Naive thymus-derived CD8-positive, alpha-beta T cell (primary cell): Measurements from ENCODE around the gene MAP4K2. TPM values are rescaled to one million over a fixed set of nuclear protein-coding genes. Genes with fewer than 3 reads are reported as not detected.
A peak's percentile ranks its signal among the peaks of the same experiment; 100 is the strongest.

Experiments
- ATAC-seq, 2 donors: fragments of 150-1000 bp; cut with Tn5 transposase in 1 of 2; sonication (Bioruptor Pico), chemical (Tn5 transposase) in 1 of 2; 1 replicate in 1 of 2; 2 replicates in 1 of 2; pipeline ENCODE4 v1.10.0; 2021; ENCODE audit warnings: mild to moderate bottlenecking in 2 of 2, moderate library complexity in 2 of 2
- POLR2A ChIA-PET: fragments of 350-600 bp; sonication (Branson Sonifier 250); formaldehyde crosslinking; loops from one replicate; lab custom pipeline; 2021; ENCODE audit warnings: antibody characterized with exemption; lab: Charles Lee
- DNase-seq, 10 donors: peaks; one replicate each; pipeline versions ENCODE4 v3.0.0 to v3.0.0-alpha.2; 2020 to 2022
- H3K27ac Mint-ChIP-seq, 10 donors: one replicate each; pipeline ENCODE4 v1.8.0; 2020 to 2022; ENCODE audit warnings: mild to moderate bottlenecking in 10 of 10, mixed read lengths in 10 of 10, moderate library complexity in 4 of 10, inconsistent platforms in 1 of 10
- H3K27me3 Mint-ChIP-seq, 5 donors: one replicate each; pipeline ENCODE4 v1.8.0; 2021 to 2022; ENCODE audit warnings: mixed read lengths in 5 of 5
- H3K36me3 Mint-ChIP-seq, 3 donors: one replicate each; pipeline ENCODE4 v1.8.0; 2020 to 2022; ENCODE audit warnings: mixed read lengths in 3 of 3, mild to moderate bottlenecking in 2 of 3, inconsistent platforms in 1 of 3
- H3K4me1 Mint-ChIP-seq, 4 donors: one replicate each; pipeline ENCODE4 v1.8.0; 2021 to 2022; ENCODE audit warnings: mixed read lengths in 4 of 4
- H3K4me3 Mint-ChIP-seq, 10 donors: one replicate each; pipeline ENCODE4 v1.8.0; 2020 to 2022; ENCODE audit warnings: mild to moderate bottlenecking in 10 of 10, mixed read lengths in 10 of 10, moderate library complexity in 6 of 10, inconsistent platforms in 1 of 10
- H3K9me3 Mint-ChIP-seq, 9 donors: one replicate each; pipeline ENCODE4 v1.8.0; 2020 to 2022; ENCODE audit warnings: mixed read lengths in 9 of 9, mild to moderate bottlenecking in 3 of 9, inconsistent platforms in 1 of 9, moderate library complexity in 1 of 9
- polyA plus RNA-seq, 3 donors: library from polyadenylated mRNA; unstranded; fragments of 300-500 nt; fragmentation: Illumina TruSeq; gene quantifications; one replicate each; pipeline ENCODE4 v1.2.3, GENCODE V29; 2021
- total RNA-seq, 8 experiments: library from RNA in 2 of 8; stranded (reverse) in 2 of 8; gene quantifications; one replicate each; pipeline ENCODE4 v1.2.3 and lab custom pipeline; 2021 to 2026

Gene MAP4K2
- total and polyA plus RNA-seq, 5 experiments from 2014 or later, result 26.6 to 135 (median 55.5) TPM

GRCh38 chr11:64836448-64837072 lies 33.5 kb upstream of the MAP4K2 start:
- no peak overlapping the region for H3K4me3 Mint-ChIP-seq
- H3K9me3 Mint-ChIP-seq, result no peaks in the 10 kb centered on the region
- H3K27me3 Mint-ChIP-seq, result no peaks in the 10 kb centered on the region
- no peak for ATAC-seq
- no peak for DNase-seq
- H3K27ac Mint-ChIP-seq, result no peak overlapping the region
- peaks cover 0 to 13% (median 2%) of the 10 kb centered on the region in 3 donors for H3K36me3 Mint-ChIP-seq
- POLR2A ChIA-PET, result interaction anchor here (1.0 kb wide), 1 partner anchor 705 kb away, joined by 3 read pairs; no protein-coding TSS in a partner anchor
- peaks cover 0 to 4% (median 0%) of the 10 kb centered on the region in 4 donors for H3K4me1 Mint-ChIP-seq

DNA sequence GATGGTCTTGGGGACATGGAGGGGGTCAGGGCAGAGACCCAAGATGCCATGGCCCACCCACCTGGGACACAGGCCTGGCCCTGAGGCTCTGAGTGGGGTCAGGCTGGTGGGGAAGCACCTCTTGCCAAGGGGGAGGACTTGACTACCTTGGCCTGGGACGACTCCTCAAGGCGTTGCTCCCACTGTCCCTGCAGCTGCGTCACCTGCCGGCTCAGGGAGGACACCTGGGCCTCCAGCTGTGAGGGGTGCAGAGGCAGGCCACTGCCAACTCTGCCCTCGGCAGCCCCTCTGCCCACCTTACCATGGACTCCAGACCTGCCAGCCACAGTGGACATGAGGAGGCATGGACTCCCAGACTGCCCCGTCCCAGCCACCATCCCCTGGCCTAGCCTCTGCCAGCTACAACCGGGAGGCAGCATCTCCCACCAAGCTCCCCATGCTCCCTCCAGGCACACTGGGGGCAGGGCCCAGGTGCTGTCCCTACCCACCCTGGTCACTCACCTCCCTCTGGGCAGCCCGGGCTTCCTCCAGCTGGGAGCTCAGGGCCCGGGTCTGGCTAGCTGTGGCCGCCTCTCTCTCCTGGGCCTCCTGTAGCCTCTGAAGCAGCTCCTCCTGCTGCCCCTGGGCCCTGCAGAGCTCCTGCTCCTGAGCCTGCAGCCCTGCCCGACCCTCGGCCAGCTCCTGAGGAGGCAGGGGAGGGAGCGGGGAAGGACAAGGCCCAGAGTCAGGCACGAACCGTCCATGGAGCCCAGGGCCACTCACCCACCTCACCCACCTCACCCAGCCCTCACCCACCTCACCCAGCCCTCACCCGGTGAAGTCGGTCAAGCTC lies 32.8 kb upstream of the MAP4K2 start:
- peak in 1 of 10 donors; percentile 61 for DNase-seq
- POLR2A ChIA-PET, result interaction anchor here (1.0 kb wide), 1 partner anchor 704 kb away, joined by 3 read pairs; no protein-coding TSS in a partner anchor

DNA sequence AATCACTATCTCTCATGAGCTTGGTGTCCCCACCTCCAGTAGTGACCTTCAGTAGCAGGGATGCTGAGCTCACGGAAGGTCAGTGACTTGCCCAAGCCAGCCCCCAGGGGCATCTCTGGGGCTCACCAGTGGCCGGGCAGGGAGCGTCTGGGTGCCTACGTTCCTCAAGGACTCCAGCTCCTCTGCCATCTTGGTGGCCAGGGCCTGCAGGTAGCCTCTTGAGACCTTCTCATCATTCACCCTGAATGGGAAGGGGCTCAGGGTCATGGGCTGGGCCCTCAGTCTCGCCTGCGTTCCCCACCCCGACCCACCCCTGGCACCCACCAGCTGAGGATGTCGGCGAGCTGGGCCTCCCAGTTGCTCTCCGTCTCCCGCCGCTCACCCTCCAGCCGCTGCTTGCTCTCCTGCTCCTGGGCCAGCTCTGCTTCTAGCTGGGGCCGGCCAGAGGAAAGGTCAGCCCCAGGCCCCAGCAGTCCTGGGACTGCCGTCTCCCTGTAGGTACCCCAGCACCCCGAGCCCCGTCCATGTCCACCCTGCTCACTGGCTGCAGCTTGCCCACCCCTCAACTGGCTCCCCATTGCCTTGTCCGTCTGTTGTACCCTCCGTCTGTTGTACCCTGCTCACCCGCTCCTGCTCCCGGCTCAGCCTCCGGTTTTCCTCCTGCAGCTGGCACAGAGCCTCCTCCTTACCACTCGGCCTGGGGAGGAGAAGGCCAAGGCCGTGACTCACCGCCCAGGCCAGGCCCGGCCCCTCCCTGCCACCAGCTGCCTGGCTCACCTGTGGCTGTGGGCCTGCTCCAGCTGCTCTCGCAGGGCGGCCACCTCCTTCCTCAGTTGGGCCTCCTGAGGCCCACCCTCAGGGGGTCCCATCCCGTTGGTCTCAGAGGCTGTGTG lies 32.0 kb upstream of the MAP4K2 start:
- Mint-ChIP-seq H3K36me3 (peaks cover 0 to 18% (median 2%) of the 10 kb centered on the region in 3 donors), H3K27me3 (no peaks in the 10 kb centered on the region), H3K4me1 (peaks cover 0 to 4% (median 0%) of the 10 kb centered on the region in 4 donors), H3K9me3 (no peaks in the 10 kb centered on the region), H3K4me3 (no peak overlapping the region), H3K27ac (no peak overlapping the region)
- DNase-seq (no peak), ATAC-seq (no peak)
- POLR2A ChIA-PET, result interaction anchor here (0.6 to 1.1 kb wide), 2 partner anchors 24 to 262 kb away, joined by 3 read pairs; partner anchors contain the start of genes MEN1 and VPS51

More for the DNA sequence above, 32.8 kb upstream of the MAP4K2 start:
- ATAC-seq, result no peak
- Mint-ChIP-seq H3K27ac (no peak overlapping the region), H3K9me3 (no peaks in the 10 kb centered on the region), H3K4me1 (peaks cover 0 to 4% (median 0%) of the 10 kb centered on the region in 4 donors), H3K36me3 (peaks cover 0 to 17% (median 2%) of the 10 kb centered on the region in 3 donors), H3K27me3 (no peaks in the 10 kb centered on the region), H3K4me3 (no peak overlapping the region)

GRCh38 chr11:64834031-64834722 lies 31.2 kb upstream of the MAP4K2 start:
- H3K4me1 Mint-ChIP-seq, result peaks cover 0 to 2% (median 0%) of the 10 kb centered on the region in 4 donors
- ATAC-seq (no peak), DNase-seq (no peak)
- H3K9me3 Mint-ChIP-seq, result no peaks in the 10 kb centered on the region
- H3K27me3 Mint-ChIP-seq, result no peaks in the 10 kb centered on the region
- peaks cover 0 to 13% (median 0%) of the 10 kb centered on the region in 3 donors for H3K36me3 Mint-ChIP-seq
- POLR2A ChIA-PET, result interaction anchor here (0.6 to 1.1 kb wide), 3 partner anchors 23 to 262 kb away, joined by 3 read pairs; partner anchors contain the start of genes MEN1 and VPS51
- H3K27ac Mint-ChIP-seq, result no peak overlapping the region
- no peak overlapping the region for H3K4me3 Mint-ChIP-seq

DNA sequence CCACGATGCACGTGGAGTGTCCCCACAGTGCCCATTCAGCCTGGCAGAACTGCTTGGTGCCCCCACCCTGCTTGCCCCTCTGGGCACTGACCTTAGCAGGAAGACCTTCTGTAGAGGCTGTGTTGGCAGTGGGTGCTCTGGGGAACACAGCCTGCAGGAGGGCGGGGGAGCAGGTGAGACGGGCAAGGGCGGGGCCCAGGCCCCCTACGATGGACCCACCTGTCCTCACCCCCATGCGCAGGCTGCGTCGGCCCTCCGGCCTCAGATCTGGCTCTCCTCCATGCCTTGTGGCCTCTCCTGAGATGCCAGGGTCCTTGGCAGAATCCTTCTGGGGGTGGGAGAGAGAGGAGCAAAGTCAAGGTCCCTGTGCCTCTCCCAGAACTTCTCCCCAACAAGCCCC lies 30.5 kb upstream of the MAP4K2 start:
- no peak overlapping the region for H3K27ac Mint-ChIP-seq
- H3K4me1 Mint-ChIP-seq, result peaks cover 0 to 2% (median 0%) of the 10 kb centered on the region in 4 donors
- H3K27me3 Mint-ChIP-seq, result no peaks in the 10 kb centered on the region
- peaks cover 0 to 18% (median 0%) of the 10 kb centered on the region in 3 donors for H3K36me3 Mint-ChIP-seq
- H3K4me3 Mint-ChIP-seq, result no peak overlapping the region
- DNase-seq (no peak), ATAC-seq (no peak)
- no peaks in the 10 kb centered on the region for H3K9me3 Mint-ChIP-seq
- POLR2A ChIA-PET, result interaction anchor here (1.0 to 1.1 kb wide), 2 partner anchors 23 to 54 kb away, joined by 3 read pairs; partner anchors contain the start of gene MEN1

GRCh38 chr11:64833198-64833502 lies 30.1 kb upstream of the MAP4K2 start:
- Mint-ChIP-seq H3K4me1 (peaks cover 0 to 2% (median 0%) of the 10 kb centered on the region in 4 donors), H3K36me3 (peaks cover 0 to 19% (median 3%) of the 10 kb centered on the region in 3 donors), H3K4me3 (no peak overlapping the region), H3K27ac (no peak overlapping the region), H3K9me3 (no peaks in the 10 kb centered on the region), H3K27me3 (no peaks in the 10 kb centered on the region)
- ATAC-seq (no peak), DNase-seq (no peak)
- POLR2A ChIA-PET, result interaction anchor here (1.0 kb wide), 1 partner anchor 54 kb away, joined by 3 read pairs; no protein-coding TSS in a partner anchor

DNA sequence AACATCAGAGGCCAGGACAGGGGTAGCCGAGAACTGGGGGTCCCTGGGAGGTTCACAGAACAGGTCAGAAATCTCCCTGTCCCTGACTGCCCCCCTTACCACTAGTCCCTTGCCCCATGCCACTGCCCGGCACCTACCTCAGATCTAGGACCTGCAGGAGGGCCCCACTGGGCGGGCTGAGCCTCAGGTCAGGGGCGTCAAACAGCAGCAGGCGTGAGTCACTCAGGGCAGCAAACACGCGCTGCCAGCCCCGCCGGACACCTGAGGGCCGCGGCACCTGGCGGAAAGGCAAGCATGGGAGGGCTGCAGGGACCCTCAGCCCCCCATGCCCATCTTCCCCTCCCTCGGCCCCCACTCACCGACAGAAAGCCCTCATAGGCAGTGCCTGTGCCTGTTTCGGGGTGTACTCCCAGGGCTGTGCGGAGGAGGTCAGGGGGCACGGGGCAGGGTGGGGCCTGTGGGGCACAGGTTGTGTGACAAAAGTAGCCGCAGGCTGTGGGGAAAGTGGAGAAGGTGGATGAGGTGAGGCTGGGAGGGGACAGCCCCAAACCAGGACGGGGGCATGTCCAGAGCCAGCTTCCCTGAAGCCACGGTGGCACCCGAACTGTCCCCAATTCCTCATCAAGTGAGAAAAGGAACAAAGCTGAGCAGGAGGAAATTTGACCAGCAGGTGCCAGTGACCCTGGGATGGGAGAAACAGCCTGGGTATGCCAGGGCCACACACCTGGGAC lies 29.6 kb upstream of the MAP4K2 start:
- peak in 1 of 10 donors; percentile 56 for DNase-seq
- Mint-ChIP-seq H3K27ac (no peak overlapping the region), H3K9me3 (no peaks in the 10 kb centered on the region), H3K4me1 (peaks cover 0 to 2% (median 0%) of the 10 kb centered on the region in 4 donors), H3K4me3 (no peak overlapping the region), H3K27me3 (no peaks in the 10 kb centered on the region), H3K36me3 (peaks cover 0 to 24% (median 7%) of the 10 kb centered on the region in 3 donors)
- POLR2A ChIA-PET, result no interaction called here
- ATAC-seq, result no peak

DNA sequence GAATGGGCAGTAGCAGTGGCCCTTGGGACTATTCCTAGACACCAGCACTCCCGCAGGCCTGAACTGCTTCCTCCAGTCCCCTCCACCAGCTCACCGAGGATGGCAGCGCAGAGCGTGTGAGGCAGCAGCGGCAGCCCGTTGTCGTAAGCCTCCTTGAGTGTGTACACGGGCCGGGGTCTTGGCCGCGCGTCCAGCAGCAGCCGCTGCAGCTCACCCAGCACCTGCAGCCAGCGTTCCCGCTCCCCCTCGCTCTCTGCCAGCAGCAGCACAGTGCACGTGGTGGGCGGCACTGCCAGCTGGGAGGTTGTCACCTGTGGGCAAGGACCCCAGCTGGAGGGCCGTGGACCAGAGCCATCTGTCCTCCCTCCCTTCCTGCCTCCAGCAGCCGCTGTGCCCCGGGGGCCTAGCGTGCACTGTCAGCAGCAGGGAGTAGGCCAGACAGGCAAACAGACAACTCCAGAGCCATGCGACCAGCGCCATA lies 28.4 kb upstream of the MAP4K2 start:
- POLR2A ChIA-PET, result interaction anchor here (0.8 kb wide), 1 partner anchor 47 kb away, joined by 4 read pairs; no protein-coding TSS in a partner anchor
- Mint-ChIP-seq H3K27me3 (no peaks in the 10 kb centered on the region), H3K4me3 (no peak overlapping the region), H3K36me3 (peaks cover 0 to 27% (median 7%) of the 10 kb centered on the region in 3 donors), H3K9me3 (no peaks in the 10 kb centered on the region), H3K27ac (peak overlapping the region in 2 of 10 donors; percentile 49 to 59), H3K4me1 (peaks cover 0 to 2% (median 0%) of the 10 kb centered on the region in 4 donors)
- no peak for ATAC-seq
- no peak for DNase-seq

- no peaks in the 10 kb centered on the region for H3K27me3 Mint-ChIP-seq
- POLR2A ChIA-PET, result interaction anchor here (0.8 kb wide), 1 partner anchor 46 kb away, joined by 3 read pairs; no protein-coding TSS in a partner anchor
- H3K27ac Mint-ChIP-seq, result no peak overlapping the region
- peak in 1 of 10 donors; percentile 59 for DNase-seq
- no peak for ATAC-seq
- no peaks in the 10 kb centered on the region for H3K9me3 Mint-ChIP-seq
- H3K4me1 Mint-ChIP-seq, result peaks cover 0 to 2% (median 0%) of the 10 kb centered on the region in 4 donors
- H3K4me3 Mint-ChIP-seq, result no peak overlapping the region
- peaks cover 0 to 40% (median 7%) of the 10 kb centered on the region in 3 donors for H3K36me3 Mint-ChIP-seq
Measured at GRCh38 chr11:64829536-64830251, 26.7 kb upstream of the MAP4K2 start.

- H3K4me3 Mint-ChIP-seq, result no peak overlapping the region
- peaks cover 0 to 2% (median 0%) of the 10 kb centered on the region in 4 donors for H3K4me1 Mint-ChIP-seq
- no peak for ATAC-seq
- peak overlapping the region in 1 of 10 donors; percentile 51 for H3K27ac Mint-ChIP-seq
- peak in 1 of 10 donors; percentile 57 for DNase-seq
- POLR2A ChIA-PET, result no interaction called here
- H3K36me3 Mint-ChIP-seq, result peaks cover 0 to 38% (median 7%) of the 10 kb centered on the region in 3 donors
- no peaks in the 10 kb centered on the region for H3K9me3 Mint-ChIP-seq
- H3K27me3 Mint-ChIP-seq, result no peaks in the 10 kb centered on the region
Measured at GRCh38 chr11:64827451-64827839, 24.4 kb upstream of the MAP4K2 start.
